Measurements from ENCODE around the gene CNOT6L. TPM values are rescaled to one million over a fixed set of nuclear protein-coding genes. Genes with fewer than 3 reads are reported as not detected.
"Not testable (repeated sequence)": the region's sequence is repeated elsewhere in the genome, so short reads cannot be mapped to it uniquely, and the experiment has no call there.

Gene CNOT6L
- total RNA-seq = 27.2 TPM
- long read RNA-seq, full-length matches to known transcripts = 5 of 12 reads
- long read RNA-seq, partial matches to known transcripts = 2 of 12 reads
- long read RNA-seq, other reads (novel, unspliced or antisense) = 5 of 12 reads

DNA sequence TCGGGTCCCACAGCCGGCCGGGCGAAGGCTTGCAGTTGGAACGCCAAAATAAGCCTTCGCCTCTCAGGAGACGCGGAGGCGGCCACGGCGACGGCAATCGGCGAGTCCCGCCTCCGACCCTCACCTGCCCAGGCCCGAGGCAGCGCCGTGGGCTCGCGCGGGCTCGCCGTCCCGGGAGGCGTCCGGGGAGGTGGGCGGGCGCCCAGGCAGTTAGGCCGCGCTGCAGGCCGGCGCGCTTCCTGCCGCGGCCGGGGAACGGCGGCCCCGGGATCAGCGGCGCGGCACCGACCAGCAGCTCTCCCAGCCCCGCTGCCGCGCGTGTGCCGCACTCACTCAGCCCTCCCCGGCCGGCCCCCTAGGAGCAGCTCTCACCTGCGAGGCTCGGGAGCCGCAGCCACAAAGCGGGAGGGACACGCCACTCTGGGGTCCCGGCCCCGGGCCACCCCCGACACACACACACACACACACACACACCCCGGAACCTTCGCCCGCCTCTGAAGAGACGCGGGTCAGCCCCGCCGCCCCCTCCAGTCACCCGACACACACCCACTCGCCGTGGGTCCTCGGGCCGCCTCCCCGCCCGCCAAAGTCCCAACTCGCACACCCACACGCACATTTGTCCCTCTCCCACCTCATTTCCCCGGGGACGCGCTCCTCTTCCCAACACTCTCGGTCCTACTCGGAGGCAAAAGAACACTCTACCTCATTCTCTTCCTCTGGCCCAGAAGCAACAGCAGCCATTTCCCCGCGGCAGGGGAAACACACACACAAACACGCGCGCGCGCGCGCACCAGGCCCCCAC, at the start of gene CNOT6L:
Gene CNOT6L (minus strand): TSS at position 767 of the 802 bp plus-strand sequence. CDS start 60 bp downstream, at position 707.
- DNase-seq (ENCODE audit: low spot score) = peak; percentile 87
- intact Hi-C loops (cut with DNase I) = loop anchor here (1.0 kb wide), 1 partner anchor 43 kb away; the partner anchor contains the start of gene MRPL1

DNA sequence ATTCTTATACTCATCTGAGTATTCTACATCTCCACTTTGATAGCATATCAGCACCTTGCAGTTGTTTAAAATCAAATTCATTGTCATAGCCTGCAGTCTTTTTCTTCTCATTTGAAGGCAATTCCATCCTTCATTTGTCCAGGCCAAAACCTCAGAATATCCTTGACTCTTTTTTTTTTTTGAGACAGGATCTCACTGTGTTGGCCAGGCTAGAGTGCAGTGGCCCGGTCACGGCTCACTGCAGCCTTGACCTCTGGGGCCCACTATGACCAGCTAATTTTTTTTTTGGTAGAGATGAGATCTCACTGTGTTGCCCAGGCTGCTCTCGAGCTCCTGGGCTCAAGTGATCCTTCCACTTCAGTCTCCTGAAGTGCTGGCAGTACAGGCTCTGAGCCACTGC, 46.1 kb upstream of the CNOT6L start:
- intact Hi-C loops (cut with DNase I) = loop anchor here (10.0 kb wide), 1 partner anchor 130 kb away; no protein-coding TSS in a partner anchor
- no peak for DNase-seq (ENCODE audit: low spot score)

DNA sequence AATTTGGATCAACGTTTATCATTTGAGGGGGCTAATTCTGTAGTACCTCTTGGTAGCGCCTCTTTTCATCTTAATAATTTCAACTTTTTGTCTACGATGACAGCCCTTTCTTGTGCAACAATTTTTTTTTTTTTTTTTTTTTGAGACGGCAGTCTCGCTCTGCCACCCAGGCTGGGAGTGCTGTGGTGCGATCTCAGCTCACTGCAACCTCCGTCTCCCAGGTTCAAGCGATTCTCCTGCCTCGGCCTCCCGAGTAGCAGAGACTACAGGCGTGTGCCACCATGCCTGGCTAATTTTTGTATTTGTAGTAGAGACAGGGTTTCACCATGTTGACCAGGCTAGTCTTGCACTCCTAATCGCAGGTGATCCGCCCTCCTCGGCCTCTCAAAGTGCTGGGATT, 44.2 kb upstream of the CNOT6L start:
- intact Hi-C loops (cut with DNase I) = loop anchor here (5.0 to 10.0 kb wide), 2 partner anchors 129 to 194 kb away; partner anchors contain the start of gene FRAS1
- not testable (repeated sequence) for DNase-seq (ENCODE audit: low spot score)

DNA sequence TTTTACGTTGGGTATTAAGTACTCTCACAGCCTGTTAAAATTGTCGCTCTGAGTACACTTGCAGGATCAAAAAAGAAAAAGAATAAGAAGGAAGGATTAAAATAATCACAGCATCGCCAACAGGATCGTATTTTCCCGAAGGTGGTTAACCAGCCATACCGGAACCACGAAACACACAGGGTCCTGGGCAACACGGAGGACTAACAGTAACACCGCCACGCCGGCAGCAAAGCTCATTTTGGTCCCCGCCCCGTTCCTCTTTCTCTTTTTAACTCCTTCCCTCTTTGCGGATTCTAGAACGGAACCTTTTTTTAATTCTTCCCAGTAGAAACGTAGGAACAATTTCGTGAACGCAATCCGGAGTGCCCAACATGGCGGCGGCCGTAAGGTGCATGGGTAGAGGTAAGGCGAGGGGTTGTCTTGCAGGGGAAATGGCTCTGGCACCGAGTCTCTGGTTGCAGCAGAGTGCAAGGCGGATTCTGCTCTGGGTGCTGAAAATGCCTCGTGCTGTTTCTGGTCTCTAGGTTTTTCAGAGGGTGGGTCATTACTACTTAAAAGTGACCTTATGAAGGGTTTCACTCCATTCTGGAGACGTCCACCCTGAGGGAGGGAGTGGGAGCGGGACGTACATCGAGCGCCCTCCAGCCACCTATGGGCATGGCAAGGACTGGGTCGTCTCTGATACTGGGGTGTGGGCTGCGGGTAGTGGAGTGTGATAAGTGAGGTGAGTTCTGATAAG, 43.5 kb upstream of the CNOT6L start, which contains the start of gene MRPL1:
Gene MRPL1 (plus strand): TSS at position 353 of the 739 bp plus-strand sequence. CDS start 19 bp downstream, at position 372.
- intact Hi-C loops (cut with DNase I) = loop anchor here (1.0 to 10.0 kb wide), 4 partner anchors 44 to 195 kb away; partner anchors contain the start of gene FRAS1
- peak; percentile 95 for DNase-seq (ENCODE audit: low spot score)

DNA sequence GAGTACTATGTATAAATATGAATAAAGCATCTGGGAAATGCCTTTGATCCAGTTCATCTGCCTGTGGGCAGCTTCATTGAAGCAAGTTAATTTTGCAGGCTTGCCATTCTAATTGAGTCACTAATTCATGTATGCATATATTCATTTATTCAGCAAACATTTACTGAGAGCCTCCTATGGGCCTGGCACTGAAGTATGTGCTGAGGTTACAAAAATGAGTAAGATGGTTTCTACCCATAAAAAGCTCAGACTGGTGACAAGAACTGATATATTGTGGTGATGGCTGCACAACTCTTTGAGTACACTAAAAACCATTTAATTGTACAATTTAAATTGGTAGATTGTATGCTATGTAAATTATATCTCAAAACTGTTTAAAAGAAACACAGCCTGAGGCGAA, 42.3 kb upstream of the CNOT6L start:
- no peak for DNase-seq (ENCODE audit: low spot score)
- intact Hi-C loops (cut with DNase I) = loop anchor here (5.0 to 10.0 kb wide), 2 partner anchors 127 to 196 kb away; partner anchors contain the start of gene FRAS1

DNA sequence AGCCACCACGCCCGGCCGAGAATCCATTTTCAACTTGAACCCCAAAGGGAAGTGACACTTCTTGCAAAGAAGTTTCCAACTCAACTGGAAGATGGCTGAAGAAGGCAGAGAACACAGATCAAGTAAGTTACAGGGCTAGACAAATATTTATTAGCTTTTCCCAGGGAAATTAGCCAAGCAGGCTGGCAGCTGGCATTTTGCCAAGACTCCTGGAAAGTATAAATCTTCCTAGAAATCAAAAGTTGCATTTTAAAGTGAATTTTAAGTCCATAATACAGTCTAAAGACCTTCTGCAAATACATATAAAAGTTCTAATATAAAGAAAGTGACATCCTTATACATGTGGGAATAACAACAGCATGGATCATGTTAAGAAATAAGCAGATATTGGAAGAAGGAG, 40.1 kb upstream of the CNOT6L start:
- intact Hi-C loops (cut with DNase I) = no loop called here
- DNase-seq (ENCODE audit: low spot score) = no peak

DNA sequence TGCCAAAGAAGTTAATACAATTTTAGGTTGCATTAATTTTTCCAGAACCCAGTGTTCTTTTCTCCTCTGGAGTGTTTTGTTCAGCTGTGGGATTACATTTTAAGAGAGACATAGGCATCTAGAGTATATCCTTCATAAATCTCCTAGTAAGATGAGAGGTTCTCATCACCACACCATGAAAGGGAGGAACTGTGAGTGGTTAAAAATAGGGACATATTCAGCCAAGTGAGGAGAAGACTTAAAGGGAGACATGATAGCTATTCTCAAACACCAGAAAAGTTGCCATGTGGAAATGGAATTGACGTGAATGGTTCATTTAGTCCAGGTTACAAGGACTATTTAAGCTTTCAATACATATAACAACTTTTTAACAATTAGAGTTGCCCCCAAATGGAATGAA, 37.0 kb upstream of the CNOT6L start:
- DNase-seq (ENCODE audit: low spot score) = no peak
- intact Hi-C loops (cut with DNase I) = no loop called here

DNA sequence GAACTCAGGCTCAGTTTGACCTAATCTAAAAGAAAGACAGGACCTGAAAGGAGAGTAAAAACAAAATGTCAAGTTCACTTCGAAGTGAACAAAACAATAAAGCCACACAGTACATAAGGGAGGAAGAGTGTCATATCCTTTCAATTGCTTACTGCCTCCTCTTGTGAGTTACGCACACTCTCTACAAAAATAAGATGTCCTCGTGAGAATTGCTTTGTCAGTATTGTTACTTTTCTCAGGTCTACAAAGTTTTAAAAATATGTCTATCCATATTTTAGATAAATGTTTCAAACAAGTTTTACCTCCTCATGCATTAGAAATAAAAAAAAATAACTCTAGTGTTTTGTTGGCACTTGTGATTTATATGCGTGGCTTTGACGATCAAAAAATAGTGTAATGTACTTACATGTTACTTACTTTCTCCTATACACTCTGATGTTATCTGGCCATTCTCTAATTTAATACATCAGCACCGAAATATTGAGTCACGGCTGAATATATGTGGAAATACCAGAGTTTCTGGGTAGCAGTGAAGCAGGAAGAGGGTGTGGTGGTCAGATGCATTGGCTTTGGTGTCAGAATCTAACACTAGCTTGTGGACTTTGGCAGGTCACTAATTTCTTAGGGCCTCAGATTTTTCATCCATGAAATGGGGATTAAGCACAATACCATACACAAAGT, 35.4 kb upstream of the CNOT6L start:
- intact Hi-C loops (cut with DNase I) = no loop called here

DNA sequence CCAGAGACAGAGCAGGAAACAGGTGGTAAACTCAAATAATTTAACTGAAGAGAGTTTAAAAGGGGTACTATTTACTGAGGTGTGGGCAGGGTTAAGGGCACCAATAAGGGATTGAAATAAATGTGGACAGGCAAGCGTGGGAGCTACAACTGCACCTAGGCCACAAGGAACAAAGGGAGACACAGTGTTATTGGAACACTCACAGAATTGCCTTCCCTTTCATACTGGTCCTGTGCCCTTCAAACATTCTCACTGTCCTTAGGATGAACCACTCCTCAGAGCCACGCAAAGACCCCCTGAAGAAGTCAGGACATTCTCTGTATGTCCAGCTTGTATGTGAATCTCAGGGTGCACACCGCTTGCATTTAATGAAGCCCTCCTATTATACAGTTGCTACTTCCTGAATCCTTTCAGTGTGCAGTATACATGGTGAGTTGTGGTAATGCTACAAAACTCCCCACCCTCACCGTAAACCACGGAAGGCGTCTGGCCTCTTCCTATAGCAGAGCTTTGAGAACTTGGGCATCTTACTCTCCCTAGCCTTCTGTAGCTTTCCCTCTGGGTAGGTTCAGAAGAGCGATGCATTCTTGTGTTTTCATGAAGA, 33.8 kb upstream of the CNOT6L start:
- intact Hi-C loops (cut with DNase I) = no loop called here
- DNase-seq (ENCODE audit: low spot score) = no peak

More for the DNA sequence above, 35.4 kb upstream of the CNOT6L start:
- no peak for DNase-seq (ENCODE audit: low spot score)

DNA sequence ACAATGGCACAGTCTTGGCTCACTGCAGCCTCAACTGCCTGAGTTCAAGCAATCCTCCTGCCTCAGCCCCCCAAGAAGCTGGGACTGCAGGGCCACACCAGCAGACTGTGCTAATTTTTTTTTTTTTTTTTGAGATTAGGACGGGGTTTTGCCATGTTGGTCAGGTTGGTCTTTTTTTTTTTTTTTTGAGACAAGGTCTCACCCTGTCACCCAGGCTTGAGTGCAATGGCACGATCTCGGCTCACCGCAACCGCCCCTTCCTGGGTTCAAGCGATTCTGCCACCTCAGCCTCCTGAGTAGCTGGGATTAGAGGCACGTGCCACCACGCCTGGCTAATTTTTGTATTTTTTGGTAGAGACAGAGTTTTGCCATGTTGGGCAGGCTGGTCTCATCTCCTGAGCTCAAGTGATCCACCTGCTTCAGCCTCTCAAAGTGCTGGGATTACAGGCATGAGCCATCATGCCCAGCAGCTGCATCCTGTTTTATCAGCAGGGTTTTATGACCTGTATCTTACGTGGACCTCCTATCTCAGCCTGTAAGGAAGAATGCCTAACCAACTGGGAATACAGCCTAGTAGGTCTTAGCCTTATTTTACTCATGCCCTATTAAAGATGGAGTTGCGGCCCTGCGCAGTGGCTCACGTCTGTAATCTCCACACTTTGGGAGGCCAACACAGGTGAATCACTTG, 30.3 kb upstream of the CNOT6L start:
- no peak for DNase-seq (ENCODE audit: low spot score)
- intact Hi-C loops (cut with DNase I) = no loop called here

DNA sequence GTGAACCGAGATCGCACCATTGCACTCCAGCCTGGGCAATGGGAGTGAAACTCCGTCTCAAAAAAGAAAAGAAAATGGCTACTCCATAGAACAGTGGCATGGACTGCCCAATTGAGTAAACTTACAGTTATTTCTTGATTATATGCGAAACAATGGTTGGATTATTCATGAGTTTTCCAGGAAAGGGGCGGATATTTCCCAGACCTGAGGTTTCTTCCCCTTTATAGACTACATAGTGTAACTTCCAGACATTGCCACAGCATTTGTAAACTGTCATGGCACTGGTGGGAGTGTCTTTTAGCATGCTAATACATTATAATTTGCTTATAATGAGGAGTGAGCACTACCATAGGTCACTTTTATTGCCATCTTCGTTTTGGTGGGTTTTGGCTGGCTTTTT, 29.3 kb upstream of the CNOT6L start:
- intact Hi-C loops (cut with DNase I) = no loop called here
- DNase-seq (ENCODE audit: low spot score) = no peak

DNA sequence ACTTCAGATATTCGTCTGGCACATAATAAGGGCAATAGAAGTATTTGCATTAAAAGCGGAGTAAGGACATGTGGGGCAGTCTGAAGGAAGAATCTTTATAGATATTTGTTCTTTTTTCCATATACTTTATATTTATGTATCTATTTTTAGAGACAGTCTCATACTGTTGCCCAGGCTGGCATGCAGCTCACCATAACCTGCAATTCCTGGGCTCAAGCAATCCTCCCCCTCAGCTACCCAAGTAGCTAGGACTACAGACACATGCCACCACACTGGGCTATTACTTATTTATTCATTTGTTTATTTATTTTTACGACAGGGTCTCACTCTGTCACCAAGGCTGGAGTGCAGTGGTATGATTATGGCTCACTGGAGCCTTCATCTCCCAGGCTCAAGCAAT, 26.8 kb upstream of the CNOT6L start:
- DNase-seq (ENCODE audit: low spot score) = no peak
- intact Hi-C loops (cut with DNase I) = no loop called here

DNA sequence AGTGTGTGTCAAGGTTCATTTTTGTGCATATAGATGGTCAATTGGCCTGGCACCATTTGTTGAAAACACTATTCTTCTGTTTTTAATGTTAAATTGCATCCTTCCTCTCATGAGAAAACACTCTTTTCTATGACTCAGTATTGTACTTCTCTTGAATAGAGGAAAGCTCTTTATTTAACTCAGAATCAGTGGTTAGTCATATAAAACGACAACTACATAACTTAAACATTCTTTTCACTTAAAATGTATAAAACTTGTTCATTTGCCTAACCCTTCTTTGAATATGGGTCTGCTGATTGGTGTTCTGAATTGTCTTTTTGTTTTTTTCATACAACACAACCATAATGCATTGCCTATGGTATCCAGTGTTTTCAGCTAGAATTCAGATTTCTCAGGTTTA, 26.2 kb upstream of the CNOT6L start:
- intact Hi-C loops (cut with DNase I) = no loop called here
- no peak for DNase-seq (ENCODE audit: low spot score)

DNA sequence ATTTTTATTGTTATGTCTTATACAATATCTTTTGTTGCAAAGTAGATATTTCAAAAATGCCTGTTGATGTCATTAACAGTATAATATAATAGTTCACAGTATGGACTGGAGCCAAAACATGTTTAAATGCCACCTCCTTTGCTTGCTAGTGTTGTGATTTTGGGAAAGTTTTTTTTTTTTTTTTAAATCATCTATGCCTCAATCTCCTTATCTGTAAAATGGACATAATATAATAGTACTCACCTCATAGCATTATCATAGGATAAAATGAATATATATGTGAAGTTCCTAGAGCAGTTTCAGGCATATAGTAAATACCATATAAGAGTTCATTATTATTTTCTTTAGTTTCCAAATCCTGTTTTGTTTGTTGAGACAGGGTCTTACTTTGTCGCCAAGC, 25.2 kb upstream of the CNOT6L start:
- no peak for DNase-seq (ENCODE audit: low spot score)
- intact Hi-C loops (cut with DNase I) = no loop called here

DNA sequence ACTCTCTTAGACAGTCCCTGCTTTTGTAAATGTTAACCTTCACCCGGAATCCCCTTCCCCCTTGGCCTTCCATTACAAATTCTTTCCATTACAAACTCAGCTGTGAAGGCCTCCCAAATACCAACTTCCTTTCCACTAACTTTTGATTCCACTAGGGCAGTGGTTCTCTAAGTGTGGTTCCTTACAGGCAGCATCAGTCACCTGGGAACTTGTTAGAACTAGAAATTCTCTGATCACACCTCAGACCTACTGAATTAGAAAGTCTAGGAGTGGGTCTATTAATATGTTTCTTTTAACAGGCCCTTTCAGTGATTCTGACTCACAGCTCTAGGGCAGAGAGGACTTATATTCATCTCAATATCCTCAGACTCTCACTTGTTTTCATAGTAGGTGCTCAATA, 24.5 kb upstream of the CNOT6L start:
- intact Hi-C loops (cut with DNase I) = no loop called here
- no peak for DNase-seq (ENCODE audit: low spot score)

DNA sequence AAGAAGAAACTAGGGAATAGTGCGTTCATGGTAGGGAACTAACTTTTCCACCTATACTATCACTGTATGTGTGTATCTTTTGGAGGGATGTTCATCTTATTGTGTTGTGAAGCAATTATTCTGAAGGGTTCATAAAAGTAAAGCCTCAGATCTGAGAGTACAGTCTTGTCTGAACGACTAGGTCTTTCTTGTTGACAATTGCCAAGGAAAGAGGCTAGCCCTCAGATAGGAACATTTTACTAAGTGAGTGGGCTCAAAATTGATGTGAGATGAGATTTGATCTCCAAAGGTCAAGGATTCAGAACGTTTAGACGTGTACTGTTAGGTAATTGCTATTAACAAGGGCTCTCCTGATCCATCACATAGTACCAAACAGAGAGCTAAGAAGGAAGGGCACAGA, 15.2 kb upstream of the CNOT6L start:
- no peak for DNase-seq (ENCODE audit: low spot score)
- intact Hi-C loops (cut with DNase I) = no loop called here

DNA sequence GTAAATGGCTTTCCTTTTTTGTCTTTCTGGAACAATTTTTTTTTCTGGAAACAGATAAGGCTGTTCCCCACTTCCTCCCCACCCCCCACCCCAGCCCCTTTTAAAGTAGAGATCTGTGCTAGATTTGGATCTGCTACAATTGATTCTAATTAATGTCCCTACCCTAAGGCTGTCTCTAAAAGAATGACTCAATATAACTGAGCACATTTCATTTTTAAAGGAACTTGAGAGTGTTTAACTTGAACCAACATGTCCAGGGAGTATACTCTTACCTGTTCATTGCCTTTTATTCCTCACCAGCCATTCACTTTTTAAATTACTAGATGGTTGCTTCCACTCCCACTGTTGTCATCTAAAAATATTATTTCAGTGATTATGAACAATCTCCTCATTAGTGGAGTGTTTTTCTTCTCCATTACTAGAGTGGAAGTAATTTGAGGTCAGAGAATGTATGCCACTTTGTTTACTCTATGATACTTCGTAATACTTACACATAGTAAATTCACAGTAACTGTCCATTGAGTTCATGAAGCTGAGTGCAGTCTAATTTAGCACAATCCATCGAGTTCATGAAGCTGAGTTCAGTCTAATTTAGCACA, 14.1 kb upstream of the CNOT6L start:
- DNase-seq (ENCODE audit: low spot score) = no peak
- intact Hi-C loops (cut with DNase I) = no loop called here

DNA sequence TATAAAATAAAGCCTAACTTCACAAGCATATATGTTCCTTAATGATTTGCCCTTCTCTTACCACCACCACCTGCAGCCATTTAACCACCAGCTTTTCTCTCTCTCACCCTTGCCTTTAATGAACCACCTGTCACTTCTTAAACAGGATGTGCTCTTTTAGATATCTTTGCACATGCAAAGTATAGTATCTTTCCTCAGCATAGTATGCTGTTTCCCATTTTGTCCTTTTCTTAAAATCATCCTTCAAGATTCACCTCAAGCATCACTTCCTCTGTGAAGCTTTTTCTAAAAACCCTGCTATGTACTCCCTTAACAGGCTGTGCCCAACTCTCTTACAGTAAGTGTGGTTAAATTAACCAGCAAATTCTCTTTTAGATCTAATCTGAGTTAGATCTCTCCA, 8.2 kb upstream of the CNOT6L start:
- intact Hi-C loops (cut with DNase I) = loop anchor here (10.0 kb wide), 1 partner anchor 227 kb away; the partner anchor contains the start of gene FRAS1
- no peak for DNase-seq (ENCODE audit: low spot score)
